ENCODE results near the gene MEI1.
"Not testable (repeated sequence)": the region's sequence is repeated elsewhere in the genome, so short reads cannot be mapped to it uniquely, and the experiment has no call there.

Gene MEI1

GRCh38 chr22:41661713-41662112, 37.6 kb upstream of the MEI1 start:
- Histone ChIP-seq H3K36me3 (ENCODE audit: low read depth) (peaks cover 78% of the 10 kb centered on the region), H3K4me3 (ENCODE audit: severe bottlenecking) (no peak overlapping the region), H3K9me3 (ENCODE audit: severe bottlenecking) (no peaks in the 10 kb centered on the region), H3K27me3 (ENCODE audit: insufficient read depth, poor library complexity, severe bottlenecking) (no peaks in the 10 kb centered on the region), H3K4me1 (ENCODE audit: insufficient read depth, poor library complexity, severe bottlenecking) (peaks cover 3% of the 10 kb centered on the region), H3K27ac (ENCODE audit: poor library complexity, severe bottlenecking) (no peak overlapping the region)
- no peak for TF ChIP-seq CTCF (IDR thresholded peaks at IDR 0.05; ENCODE audit: poor library complexity, severe bottlenecking)
- DNase-seq (ENCODE audit: low spot score) (no peak), ATAC-seq (ENCODE audit: low read depth) (no peak)

GRCh38 chr22:41663594-41663993, 35.7 kb upstream of the MEI1 start:
- not testable (repeated sequence) for H3K27ac ChIP-seq (ENCODE audit: poor library complexity, severe bottlenecking); H3K9me3 ChIP-seq (ENCODE audit: severe bottlenecking); DNase-seq (ENCODE audit: low spot score); H3K27me3 ChIP-seq (ENCODE audit: insufficient read depth, poor library complexity, severe bottlenecking); ATAC-seq (ENCODE audit: low read depth); H3K4me3 ChIP-seq (ENCODE audit: severe bottlenecking)
- H3K4me1 ChIP-seq (ENCODE audit: insufficient read depth, poor library complexity, severe bottlenecking), result peaks cover 13% of the 10 kb centered on the region
- H3K36me3 ChIP-seq (ENCODE audit: low read depth), result peaks cover 60% of the 10 kb centered on the region

- Histone ChIP-seq H3K4me1 (ENCODE audit: insufficient read depth, poor library complexity, severe bottlenecking) (peaks cover 18% of the 10 kb centered on the region), H3K27ac (ENCODE audit: poor library complexity, severe bottlenecking) (no peak overlapping the region), H3K9me3 (ENCODE audit: severe bottlenecking) (no peaks in the 10 kb centered on the region), H3K27me3 (ENCODE audit: insufficient read depth, poor library complexity, severe bottlenecking) (no peaks in the 10 kb centered on the region), H3K4me3 (ENCODE audit: severe bottlenecking) (no peak overlapping the region), H3K36me3 (ENCODE audit: low read depth) (peaks cover 51% of the 10 kb centered on the region)
- ATAC-seq (ENCODE audit: low read depth) (no peak), DNase-seq (ENCODE audit: low spot score) (no peak)
- TF ChIP-seq CTCF (IDR thresholded peaks at IDR 0.05; ENCODE audit: poor library complexity, severe bottlenecking), result no peak
Measured at GRCh38 chr22:41664490-41664889, 34.8 kb upstream of the MEI1 start.

- ATAC-seq (ENCODE audit: low read depth), result no peak
- Histone ChIP-seq H3K27me3 (ENCODE audit: insufficient read depth, poor library complexity, severe bottlenecking) (no peaks in the 10 kb centered on the region), H3K4me1 (ENCODE audit: insufficient read depth, poor library complexity, severe bottlenecking) (peaks cover 18% of the 10 kb centered on the region), H3K4me3 (ENCODE audit: severe bottlenecking) (no peak overlapping the region), H3K27ac (ENCODE audit: poor library complexity, severe bottlenecking) (no peak overlapping the region), H3K36me3 (ENCODE audit: low read depth) (peaks cover 47% of the 10 kb centered on the region), H3K9me3 (ENCODE audit: severe bottlenecking) (no peaks in the 10 kb centered on the region)
- no peak for DNase-seq (ENCODE audit: low spot score)
- TF ChIP-seq CTCF (IDR thresholded peaks at IDR 0.05; ENCODE audit: poor library complexity, severe bottlenecking), result no peak
Measured at GRCh38 chr22:41664951-41665350, 34.4 kb upstream of the MEI1 start.

GRCh38 chr22:41668971-41669911, 30.1 kb upstream of the MEI1 start:
- no peak for TF ChIP-seq CTCF (IDR thresholded peaks at IDR 0.05; ENCODE audit: poor library complexity, severe bottlenecking)
- no peak for DNase-seq (ENCODE audit: low spot score)
- no peaks in the 10 kb centered on the region for H3K27me3 ChIP-seq (ENCODE audit: insufficient read depth, poor library complexity, severe bottlenecking)
- peaks cover 24% of the 10 kb centered on the region for H3K4me1 ChIP-seq (ENCODE audit: insufficient read depth, poor library complexity, severe bottlenecking)
- peak overlapping the region; percentile 95 for H3K27ac ChIP-seq (ENCODE audit: poor library complexity, severe bottlenecking)
- no peak; the same call in 2 of the 3 replicates for ATAC-seq (ENCODE audit: low read depth)
- no peaks in the 10 kb centered on the region for H3K9me3 ChIP-seq (ENCODE audit: severe bottlenecking)
- peaks cover 15% of the 10 kb centered on the region for H3K36me3 ChIP-seq (ENCODE audit: low read depth)
- no peak overlapping the region for H3K4me3 ChIP-seq (ENCODE audit: severe bottlenecking)

GRCh38 chr22:41672096-41672495, 27.2 kb upstream of the MEI1 start:
- DNase-seq (ENCODE audit: low spot score); H3K27me3 ChIP-seq (ENCODE audit: insufficient read depth, poor library complexity, severe bottlenecking); H3K4me3 ChIP-seq (ENCODE audit: severe bottlenecking); H3K9me3 ChIP-seq (ENCODE audit: severe bottlenecking): not testable (repeated sequence)
- peaks cover 19% of the 10 kb centered on the region for H3K4me1 ChIP-seq (ENCODE audit: insufficient read depth, poor library complexity, severe bottlenecking)
- peaks cover 32% of the 10 kb centered on the region for H3K36me3 ChIP-seq (ENCODE audit: low read depth)
- peak; percentile 31; the same call in 2 of the 3 replicates for ATAC-seq (ENCODE audit: low read depth)
- peak overlapping the region; percentile 95 for H3K27ac ChIP-seq (ENCODE audit: poor library complexity, severe bottlenecking)

Data from RWPE2 (cell line).